Thyroid gland (tissue), 4 donors: ENCODE measurements around the gene BAG2.

Experiments used
- CTCF ChIP-seq, 6 experiments: fragments of 200-600 bp in 3 of 6; fragments of 450-650 bp in 3 of 6; sonication (generic) in 3 of 6; IDR thresholded peaks; one replicate each; pipeline ENCODE4 v1.5.1; 2016 to 2019; ENCODE audit warnings: antibody characterized with exemption in 6 of 6, mild to moderate bottlenecking in 2 of 6, inconsistent platforms in 1 of 6, moderate library complexity in 1 of 6
- POLR2A ChIP-seq, 2 donors: fragments of 450-650 bp; IDR thresholded peaks; one replicate each; pipeline ENCODE4 v1.6.1; 2017; ENCODE audit warnings: antibody characterized with exemption in 2 of 2, mild to moderate bottlenecking in 2 of 2, moderate library complexity in 1 of 2

- no peak for TF ChIP-seq CTCF (IDR thresholded peaks at IDR 0.05)
- TF ChIP-seq POLR2A (IDR thresholded peaks at IDR 0.05) = no peak
Measured at GRCh38 chr6:57142178-57142525, 30.0 kb upstream of the BAG2 start.
